Measurements from ENCODE around the gene SIPA1L3. TPM values are rescaled to one million over a fixed set of nuclear protein-coding genes. Genes with fewer than 3 reads are reported as not detected.

The SIPA1L3 gene
- total and polyA plus RNA-seq, 2 of the 13 experiments (the other 11 are each of a cell fraction or from before 2014, with no cell fraction given), result 5.5 to 7.7 TPM

DNA sequence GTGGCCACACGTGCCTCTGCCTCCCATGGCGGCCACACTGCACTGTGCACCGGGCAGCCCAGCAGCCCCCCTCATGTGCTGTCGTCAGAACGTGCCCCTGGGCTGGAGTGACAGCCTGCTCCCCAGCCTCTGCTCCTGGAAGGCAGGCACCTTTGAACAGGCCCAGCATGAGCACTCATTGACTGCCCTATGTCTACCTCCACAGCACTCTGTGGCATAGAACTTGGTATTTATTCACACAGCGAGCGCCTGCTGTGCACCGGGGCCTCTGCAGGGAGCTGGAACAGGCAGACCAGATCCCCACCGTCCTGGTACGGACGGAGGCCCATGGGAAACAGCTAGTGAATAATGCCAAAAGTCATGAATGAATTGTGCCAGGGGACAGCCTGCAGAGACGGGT lies 263.3 kb downstream of the SIPA1L3 start:
- DNase-seq (ENCODE audit: low spot score) (no peak), ATAC-seq (no peak), FAIRE-seq (no peak)
- Histone ChIP-seq H3K27me3 (ENCODE audit: control insufficient read depth in 1 of 2, insufficient read depth in 2 of 2, low read length in 2 of 2) (no peaks in the 10 kb centered on the region), H3K79me2 (ENCODE audit: insufficient read depth, low read length) (no peaks in the 10 kb centered on the region), H3K27ac (ENCODE audit: extremely low read length, insufficient read depth, low read length) (no peak overlapping the region), H2AFZ (ENCODE audit: low read length) (no peak overlapping the region), H3K9ac (ENCODE audit: insufficient read depth, low read depth, low read length) (no peak overlapping the region), H3K4me1 (ENCODE audit: insufficient read depth, low read length) (no peaks in the 10 kb centered on the region), H3K4me2 (ENCODE audit: low read depth, low read length) (no peak overlapping the region), H3K36me3 (replicated peaks in 1 of 2; ENCODE audit: control insufficient read depth in 1 of 2, insufficient read depth in 2 of 2, low read length in 2 of 2) (peaks cover 4 to 6% of the 10 kb centered on the region in 2 experiments; a peak in 4 of 5 replicates), H4K20me1 (ENCODE audit: insufficient read depth, low read length) (no peaks in the 10 kb centered on the region), H3K4me3 (replicated peaks in 1 of 3; ENCODE audit: insufficient read depth in 1 of 3, low read depth in 2 of 3, low read length in 3 of 3) (no peak overlapping the region), H3K9me3 (ENCODE audit: low read length) (no peaks in the 10 kb centered on the region)
- TF ChIP-seq U2AF2 (IDR thresholded peaks at IDR 0.05; ENCODE audit: low read depth, low read length) (no peak), ZNF251 (CRISPR knock-in tag; IDR thresholded peaks at IDR 0.05) (no peak), KDM4B (CRISPR knock-in tag; IDR thresholded peaks at IDR 0.05) (no peak), TFDP1 (CRISPR knock-in tag; IDR thresholded peaks at IDR 0.05; ENCODE audit: borderline replicate concordance) (no peak), SRSF4 (IDR thresholded peaks at IDR 0.05; ENCODE audit: low read depth, low read length, poor library complexity, severe bottlenecking) (no peak), TIGD3 (CRISPR knock-in tag; IDR thresholded peaks at IDR 0.05; ENCODE audit: borderline replicate concordance) (no peak)
- ChIA-PET POLR2A (no interaction called here), CTCF (ENCODE audit: low intra/inter-chr PET ratio, low total read pairs) (no interaction called here)
- no TSS peak for BruUV-seq (replicated peaks)
- in situ Hi-C loops (cut with HindIII; ENCODE audit: extremely low pct_ligation_motif_present, low pct_unique_long_range_greater_than_20kb) (no loop called here), intact Hi-C loops (cut with micrococcal nuclease; ENCODE audit: unreplicated experiment) (no loop called here)
- WGBS (ENCODE audit: low lambda C conversion rate), result 98% methylated on average over 9 of the region's 12 CpGs

DNA sequence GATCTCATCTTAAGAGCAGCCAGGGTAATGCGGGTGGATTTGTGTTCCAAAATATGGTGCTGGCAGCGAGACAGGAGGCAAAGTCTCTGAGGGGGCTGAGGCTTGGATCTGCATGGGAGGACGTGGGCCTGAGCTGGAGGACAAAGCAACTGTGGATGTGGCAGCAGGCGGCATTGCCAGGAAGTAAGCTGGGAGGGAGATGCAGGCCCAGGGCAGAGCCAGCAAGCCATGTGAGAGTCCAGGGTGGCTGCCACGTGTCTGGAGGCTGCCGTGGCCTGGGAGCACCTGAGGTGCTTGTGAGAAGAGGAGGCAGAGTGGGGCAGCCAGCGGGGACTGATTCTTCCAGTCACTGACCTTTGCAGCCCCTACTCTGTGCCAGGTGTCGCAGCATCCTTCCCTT lies 265.0 kb downstream of the SIPA1L3 start:
- Histone ChIP-seq H4K20me1 (ENCODE audit: insufficient read depth, low read length) (no peaks in the 10 kb centered on the region), H3K4me2 (ENCODE audit: low read depth, low read length) (no peak overlapping the region), H3K9ac (ENCODE audit: insufficient read depth, low read depth, low read length) (no peak overlapping the region), H3K27ac (ENCODE audit: extremely low read length, insufficient read depth, low read length) (no peak overlapping the region), H3K9me3 (ENCODE audit: low read length) (no peaks in the 10 kb centered on the region), H3K36me3 (replicated peaks in 1 of 2; ENCODE audit: control insufficient read depth in 1 of 2, insufficient read depth in 2 of 2, low read length in 2 of 2) (peaks cover 2 to 3% of the 10 kb centered on the region in 2 experiments; a peak in 2 of 5 replicates), H3K79me2 (ENCODE audit: insufficient read depth, low read length) (no peaks in the 10 kb centered on the region), H2AFZ (ENCODE audit: low read length) (no peak overlapping the region), H3K27me3 (ENCODE audit: control insufficient read depth in 1 of 2, insufficient read depth in 2 of 2, low read length in 2 of 2) (no peaks in the 10 kb centered on the region), H3K4me1 (ENCODE audit: insufficient read depth, low read length) (no peaks in the 10 kb centered on the region), H3K4me3 (replicated peaks in 1 of 3; ENCODE audit: insufficient read depth in 1 of 3, low read depth in 2 of 3, low read length in 3 of 3) (no peak overlapping the region)
- DNase-seq (ENCODE audit: low spot score), result no peak
- intact Hi-C loops (cut with micrococcal nuclease; ENCODE audit: unreplicated experiment) (no loop called here), in situ Hi-C loops (cut with HindIII; ENCODE audit: extremely low pct_ligation_motif_present, low pct_unique_long_range_greater_than_20kb) (no loop called here)
- 94% methylated on average over 8 of the region's 8 CpGs for WGBS (ENCODE audit: low lambda C conversion rate)
- ChIA-PET CTCF (ENCODE audit: low intra/inter-chr PET ratio, low total read pairs) (no interaction called here), POLR2A (no interaction called here)
- FAIRE-seq, result no peak
- no peak for ATAC-seq
- BruUV-seq (replicated peaks), result no TSS peak
- TF ChIP-seq ZNF33A (CRISPR knock-in tag; IDR thresholded peaks at IDR 0.05; ENCODE audit: borderline replicate concordance) (no peak), RBAK (CRISPR knock-in tag; IDR thresholded peaks at IDR 0.05) (no peak), HNF1A (IDR thresholded peaks at IDR 0.05; ENCODE audit: low read depth) (no peak), HNF1A (CRISPR knock-in tag; IDR thresholded peaks at IDR 0.05; ENCODE audit: borderline replicate concordance) (no peak), EEA1 (CRISPR knock-in tag; IDR thresholded peaks at IDR 0.05; ENCODE audit: borderline replicate concordance) (no peak)
